H1 (cell line): ENCODE measurements around the gene NLRP8. TPM values are rescaled to one million over a fixed set of nuclear protein-coding genes. Genes with fewer than 3 reads are reported as not detected.
"Not testable (repeated sequence)": the region's sequence is repeated elsewhere in the genome, so short reads cannot be mapped to it uniquely, and the experiment has no call there.

Experiments used
- CTCF ChIA-PET: fragments of 300-600 bp; sonication (Branson Sonifier 250); formaldehyde crosslinking; loops from one replicate; lab custom pipeline; 2021; ENCODE audit not compliant: partially characterized antibody; lab: Charles Lee
- POLR2A ChIA-PET: fragments of 300-600 bp; sonication (Branson Sonifier 250); formaldehyde crosslinking; loops from one replicate; lab custom pipeline; 2021; ENCODE audit warnings: inconsistent platforms; ENCODE audit not compliant: partially characterized antibody; lab: Charles Lee
- DNase-seq, 2 experiments: peaks; one replicate each; pipeline versions ENCODE4 v3.0.0 to v3.0.0-alpha.2; 2010 to 2022; ENCODE audit warnings: low spot score in 2 of 2, low read depth in 1 of 2, mixed read lengths in 1 of 2
- FAIRE-seq: peaks from 2 replicates; lab custom pipeline; 2011; peaks lifted over from hg19 to GRCh38; lab: Jason Lieb, UNC
- H2AFZ ChIP-seq: 2 replicates; pipeline ENCODE4 v1.8.1; 2012; ENCODE audit warnings: low read length, inconsistent platforms
- H2AK5ac ChIP-seq: 2 replicates; pipeline ENCODE4 v1.6.1; 2013; ENCODE audit warnings: low read depth, low read length
- H2BK120ac ChIP-seq: replicated peaks from 2 replicates; pipeline ENCODE3; 2013; ENCODE audit warnings: low read depth, low read length, inconsistent platforms
- H2BK12ac ChIP-seq: 2 replicates; pipeline ENCODE4 v1.6.1; 2013; ENCODE audit warnings: low read depth, low read length
- H2BK15ac ChIP-seq: 2 replicates; pipeline ENCODE4 v1.6.1; 2013; ENCODE audit warnings: low read length
- H2BK20ac ChIP-seq: 2 replicates; pipeline ENCODE4 v1.6.1; 2013; ENCODE audit warnings: low read length
- H2BK5ac ChIP-seq: 2 replicates; pipeline ENCODE4 v1.6.1; 2013; ENCODE audit warnings: low read depth, low read length
- H3K14ac ChIP-seq: 2 replicates; pipeline ENCODE4 v1.6.1; 2013; ENCODE audit warnings: inconsistent platforms; ENCODE audit not compliant: insufficient read length
- H3K18ac ChIP-seq: 2 replicates; pipeline ENCODE4 v1.6.1; 2013; ENCODE audit warnings: low read length; ENCODE audit errors: extremely low read depth
- H3K23ac ChIP-seq: 2 replicates; pipeline ENCODE4 v1.6.1; 2013; ENCODE audit warnings: inconsistent platforms; ENCODE audit not compliant: insufficient read length
- H3K23me2 ChIP-seq: 2 replicates; pipeline ENCODE4 v1.6.1; 2013; ENCODE audit warnings: low read depth, low read length
- H3K27ac ChIP-seq: 2 replicates; pipeline ENCODE4 v1.6.1; 2011; ENCODE audit warnings: low read depth, low read length, inconsistent platforms
- H3K27me3 ChIP-seq, 4 experiments: replicated peaks in 1 of 4; 1 replicate in 1 of 4; 2 replicates in 3 of 4; pipeline versions ENCODE4 v1.6.1 to v1.8.1; 2011 to 2013; ENCODE audit warnings: low read length in 3 of 4, mild to moderate bottlenecking in 3 of 4, inconsistent platforms in 2 of 4, mixed read lengths in 2 of 4, moderate library complexity in 1 of 4; ENCODE audit not compliant: control insufficient read depth in 3 of 4, insufficient read depth in 3 of 4; ENCODE audit errors: extremely low read depth in 1 of 4
- H3K36me3 ChIP-seq, 4 experiments: 2 replicates each; pipeline versions ENCODE4 v1.6.1 to v1.8.1; 2011 to 2013; ENCODE audit warnings: mild to moderate bottlenecking in 4 of 4, low read length in 3 of 4, moderate library complexity in 2 of 4, control low read depth in 1 of 4, inconsistent platforms in 1 of 4; ENCODE audit not compliant: insufficient read depth in 4 of 4, control insufficient read depth in 2 of 4
- H3K4ac ChIP-seq: replicated peaks from 2 replicates; pipeline ENCODE3; 2013; ENCODE audit warnings: low read length, low read depth, mixed read lengths, inconsistent platforms; ENCODE audit not compliant: insufficient read length
- H3K4me1 ChIP-seq, 4 experiments: replicated peaks in 1 of 4; 1 replicate in 1 of 4; 2 replicates in 3 of 4; pipeline versions ENCODE4 v1.6.1 to v1.8.1; 2011 to 2013; ENCODE audit warnings: low read length in 3 of 4, inconsistent platforms in 2 of 4, mixed read lengths in 1 of 4; ENCODE audit not compliant: insufficient read depth in 4 of 4, control insufficient read depth in 3 of 4
- H3K4me2 ChIP-seq, 2 experiments: 2 replicates each; pipeline versions ENCODE4 v1.6.1 to v1.8.1; 2011 to 2013; ENCODE audit warnings: low read depth in 2 of 2, low read length in 2 of 2, control low read depth in 1 of 2, inconsistent platforms in 1 of 2, mild to moderate bottlenecking in 1 of 2; ENCODE audit not compliant: insufficient read depth in 1 of 2
- H3K4me3 ChIP-seq, 4 experiments: fragments of 200-600, 300-600 bp in 1 of 4; sonication (generic), shearing (Covaris generic), sonication (Bioruptor Twin) in 1 of 4; 2 replicates each; pipeline versions ENCODE4 v1.5.1 to v1.8.1; 2011 to 2016; ENCODE audit warnings: low read length in 4 of 4, low read depth in 3 of 4, control low read depth in 2 of 4, inconsistent platforms in 2 of 4, mild to moderate bottlenecking in 2 of 4, mixed read lengths in 1 of 4, moderate library complexity in 1 of 4; ENCODE audit not compliant: insufficient read depth in 2 of 4; ENCODE audit errors: extremely low read depth in 1 of 4
- H3K56ac ChIP-seq: replicated peaks from 2 replicates; pipeline ENCODE3; 2013; ENCODE audit warnings: low read depth, mild to moderate bottlenecking, mixed read lengths, low read length, inconsistent platforms; ENCODE audit not compliant: insufficient read length
- H3K79me1 ChIP-seq: 2 replicates; pipeline ENCODE4 v1.6.1; 2013; ENCODE audit warnings: low read depth, low read length, control low read depth
- H3K79me2 ChIP-seq, 2 experiments: 2 replicates each; pipeline versions ENCODE4 v1.6.1 to v1.8.1; 2012 to 2013; ENCODE audit warnings: low read length in 2 of 2, mild to moderate bottlenecking in 2 of 2, inconsistent platforms in 1 of 2; ENCODE audit not compliant: insufficient read depth in 2 of 2, control insufficient read depth in 1 of 2
- H3K9ac ChIP-seq, 4 experiments: replicated peaks in 1 of 4; 1 replicate in 1 of 4; 2 replicates in 3 of 4; pipeline versions ENCODE4 v1.6.1 to v1.8.1; 2011 to 2013; ENCODE audit warnings: low read depth in 3 of 4, low read length in 3 of 4, control low read depth in 2 of 4, mild to moderate bottlenecking in 2 of 4, moderate library complexity in 2 of 4, inconsistent platforms in 1 of 4; ENCODE audit errors: extremely low read depth in 1 of 4
- H3K9me3 ChIP-seq, 2 experiments: 2 replicates each; pipeline versions ENCODE4 v1.6.1 to v1.8.1; 2012 to 2013; ENCODE audit warnings: mild to moderate bottlenecking in 2 of 2, moderate library complexity in 2 of 2, control low read depth in 1 of 2, inconsistent platforms in 1 of 2, low read depth in 1 of 2, low read length in 1 of 2, mixed read lengths in 1 of 2; ENCODE audit not compliant: insufficient read depth in 2 of 2
- H4K20me1 ChIP-seq, 2 experiments: replicated peaks in 1 of 2; 2 replicates each; pipeline versions ENCODE3 to v1.8.1; 2011 to 2013; ENCODE audit warnings: inconsistent platforms in 2 of 2, low read length in 2 of 2, mild to moderate bottlenecking in 1 of 2; ENCODE audit not compliant: insufficient read depth in 2 of 2, control insufficient read depth in 1 of 2
- H4K5ac ChIP-seq: 2 replicates; pipeline ENCODE4 v1.6.1; 2013; ENCODE audit warnings: low read length, low read depth, mixed read lengths, inconsistent platforms; ENCODE audit not compliant: insufficient read length
- H4K8ac ChIP-seq: 2 replicates; pipeline ENCODE4 v1.8.0; 2013; ENCODE audit warnings: mild to moderate bottlenecking, moderate library complexity, low read length, inconsistent platforms; ENCODE audit not compliant: insufficient read depth; ENCODE audit errors: extremely low read depth
- H4K91ac ChIP-seq: replicated peaks from 2 replicates; pipeline ENCODE3; 2013; ENCODE audit warnings: low read length, mixed read lengths, inconsistent platforms; ENCODE audit not compliant: insufficient read length
- WGBS, 2 experiments: shearing (Covaris generic) in 1 of 2; methylation state at CpG; one replicate each; pipeline versions ENCODE4 v1.1.6 to v1.1.7; 2013 to 2015; ENCODE audit warnings: low lambda C conversion rate in 2 of 2, mixed read lengths in 2 of 2, inconsistent platforms in 1 of 2, low coverage in 1 of 2, missing lambda C conversion rate in 1 of 2; ENCODE audit not compliant: insufficient replicate concordance in 2 of 2, insufficient coverage in 1 of 2, insufficient read length in 1 of 2; ENCODE audit errors: extremely low coverage in 1 of 2, missing lambda C conversion rate in 1 of 2; 5-methylcytosine and 5-hydroxymethylcytosine counted together
- polyA plus RNA-seq, 7 experiments: library from polyadenylated mRNA; depleted of rRNA in 3 of 7; stranded (reverse) in 5 of 7; unstranded in 2 of 7; fragments of >200 nt in 5 of 7; fragments of 200-250 nt in 2 of 7; gene quantifications; 1 replicate in 5 of 7; 2 replicates in 1 of 7; 4 replicates in 1 of 7; pipeline versions ENCODE4 v1.2.1 to v1.2.3, GENCODE V29; 2011 to 2013; ENCODE audit warnings: missing spikeins in 2 of 7, mixed read lengths in 2 of 7
- total RNA-seq: library from RNA; stranded (reverse); fragmentation: NEBNext Ultra II Directional; extraction: Animal tissue kit (Norgen Biotek cat#: 25700); gene quantifications from 2 replicates; pipeline ENCODE4 v1.2.1, GENCODE V29; 2021

NLRP8 gene
- total and polyA plus RNA-seq, 2 of the 8 experiments (the other 6 are each of a cell fraction or from before 2014, with no cell fraction given) = not detected

GRCh38 chr19:56020355-56020975, 72.8 kb downstream of the NLRP8 start:
- not testable (repeated sequence) for DNase-seq

More at GRCh38 chr19:56020355-56020975, 72.8 kb downstream of the NLRP8 start:
- H3K79me2 ChIP-seq, H3K18ac ChIP-seq, H3K27me3 ChIP-seq, H4K91ac ChIP-seq, H2BK15ac ChIP-seq, H3K4me2 ChIP-seq, H3K23ac ChIP-seq, H4K8ac ChIP-seq, H3K4ac ChIP-seq, H3K36me3 ChIP-seq, H3K4me1 ChIP-seq, H2AFZ ChIP-seq, H2BK12ac ChIP-seq, H2BK5ac ChIP-seq, H2BK20ac ChIP-seq, H3K79me1 ChIP-seq, H3K14ac ChIP-seq, H3K9ac ChIP-seq, H4K5ac ChIP-seq, POLR2A ChIA-PET, H4K20me1 ChIP-seq, H2AK5ac ChIP-seq, H3K27ac ChIP-seq, H3K4me3 ChIP-seq, H2BK120ac ChIP-seq, H3K23me2 ChIP-seq, H3K56ac ChIP-seq: not testable (repeated sequence)
- CTCF ChIA-PET = interaction anchor here (1.0 kb wide), 1 partner anchor 289 kb away, joined by 3 read pairs; no protein-coding TSS in a partner anchor
- WGBS, 2 experiments = 65% methylated on average over 4 of the region's 7 CpGs; no CpG with 5 or more reads in 1 of the 2 experiments
- peaks cover 39 to 67% of the 10 kb centered on the region in 2 experiments for H3K9me3 ChIP-seq
- FAIRE-seq = peak; percentile 93
